ACC112 (cell line): Measurements from ENCODE around the gene ELAVL3.
A peak's percentile ranks its signal among the peaks of the same experiment; 100 is the strongest.

ENCODE experiments used
- H2AFZ ChIP-seq: fragments of 200-600 bp; sonication (generic); one replicate; pipeline ENCODE4 v1.6.0; 2017; ENCODE audit warnings: antibody characterized with exemption, low read length; ENCODE audit not compliant: unreplicated experiment
- H3K27ac ChIP-seq: fragments of 200-600 bp; sonication (generic); 2 replicates; pipeline ENCODE4 v1.5.1; 2014; ENCODE audit warnings: low read depth, mild to moderate bottlenecking, antibody characterized with exemption, low read length, moderate library complexity
- H3K27me3 ChIP-seq: fragments of 200-600 bp; sonication (generic); 2 replicates; pipeline ENCODE4 v1.6.1; 2014; ENCODE audit warnings: mild to moderate bottlenecking, antibody characterized with exemption, low read length, moderate library complexity, mixed read lengths; ENCODE audit not compliant: insufficient read depth
- H3K36me3 ChIP-seq: fragments of 200-600 bp; sonication (generic); 2 replicates; pipeline ENCODE4 v1.6.1; 2016; ENCODE audit warnings: mild to moderate bottlenecking, antibody characterized with exemption, low read length, moderate library complexity, mixed read lengths; ENCODE audit not compliant: insufficient read depth
- H3K4me1 ChIP-seq: fragments of 200-600 bp; sonication (generic); one replicate; pipeline ENCODE4 v1.6.1; 2016; ENCODE audit warnings: low read length, mixed read lengths; ENCODE audit not compliant: insufficient read depth, unreplicated experiment, control insufficient read depth
- H3K4me3 ChIP-seq: fragments of 200-600 bp; sonication (generic); 2 replicates; pipeline ENCODE4 v1.5.1; 2014; ENCODE audit warnings: mild to moderate bottlenecking, low read depth, low read length
- H3K79me2 ChIP-seq: fragments of 200-600 bp; sonication (generic); one replicate; pipeline ENCODE4 v1.6.0; 2016; ENCODE audit warnings: low read length; ENCODE audit not compliant: control insufficient read depth, unreplicated experiment, insufficient read depth

Gene ELAVL3

DNA sequence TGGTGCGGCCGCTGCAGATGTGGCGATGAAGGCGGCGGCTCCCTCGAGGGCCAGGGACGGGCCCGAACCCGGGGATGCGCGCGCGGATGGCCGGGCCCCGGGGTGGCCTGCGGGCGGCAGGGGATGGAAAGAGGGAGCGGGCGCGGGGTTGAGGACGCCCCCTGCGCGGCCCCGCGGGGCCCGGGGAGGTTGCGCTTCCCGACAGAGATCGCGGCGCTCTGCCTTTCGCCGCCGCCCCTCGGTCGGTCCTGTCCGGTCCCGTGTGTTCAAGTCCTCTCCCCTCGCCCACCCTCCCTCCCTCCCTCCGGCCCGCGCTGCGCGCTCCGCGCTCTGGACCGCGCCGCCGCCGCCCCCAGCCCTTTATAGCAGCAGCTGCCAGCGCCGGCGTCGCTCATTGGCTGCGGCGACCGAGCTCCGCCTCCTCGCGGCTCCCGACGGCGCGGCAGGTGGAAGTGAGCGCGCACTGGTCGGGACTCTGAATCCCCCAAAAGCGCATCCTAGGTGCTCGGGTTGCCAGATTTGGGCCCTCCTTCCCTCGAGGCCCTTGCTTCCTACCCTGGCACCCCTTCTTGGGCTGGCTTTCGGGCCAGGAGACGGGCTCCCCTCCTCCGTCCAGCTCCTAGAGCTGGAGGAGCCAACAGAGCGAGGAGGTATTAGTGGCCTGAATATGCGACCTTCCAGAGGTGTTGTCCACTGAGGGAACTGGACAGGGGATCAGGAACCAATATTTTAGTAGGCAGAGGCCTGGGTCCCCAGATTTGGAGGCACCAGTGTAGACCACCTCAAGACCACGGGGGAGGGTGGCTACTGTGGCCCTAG, at the start of gene ELAVL3:
Gene ELAVL3 (minus strand): TSS at position 332 of the 819 bp plus-strand sequence. CDS start 438 bp downstream, outside the sequence.
- H3K4me3 ChIP-seq, result peak within 1 kb of the TSS; percentile 76
- no peaks in the 10 kb centered on the region for H3K4me1 ChIP-seq
- H3K27ac ChIP-seq, result no peak within 1 kb of the TSS
- no peak within 1 kb of the TSS for H2AFZ ChIP-seq
- H3K79me2 ChIP-seq, result no peaks in the 10 kb centered on the region
- H3K36me3 ChIP-seq, result no peaks in the 10 kb centered on the region
- peaks cover 27% of the 10 kb centered on the region for H3K27me3 ChIP-seq

DNA sequence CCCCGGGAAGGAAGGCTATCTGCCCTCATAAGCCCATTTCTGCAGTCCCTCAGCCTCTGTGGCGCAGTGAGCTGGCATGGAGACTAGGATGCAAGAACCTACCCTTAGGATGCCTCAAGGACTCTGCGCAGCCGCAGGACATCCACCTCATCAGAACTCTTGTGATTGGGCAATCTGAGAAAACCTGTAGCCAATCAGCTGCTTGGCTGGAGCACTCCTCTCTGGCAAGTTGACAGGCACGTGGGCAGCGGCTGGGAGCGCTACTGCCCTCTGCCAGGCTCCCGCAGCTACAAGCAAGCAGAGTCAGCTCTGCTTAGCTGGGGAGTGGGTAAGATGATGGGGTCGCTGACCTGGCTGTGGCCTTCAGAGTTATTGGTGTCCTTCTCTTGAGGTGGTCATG, 49.6 kb upstream of the ELAVL3 start:
- Histone ChIP-seq H3K27ac (no peak overlapping the region), H3K4me3 (no peak overlapping the region), H2AFZ (no peak overlapping the region), H3K4me1 (peaks cover 15% of the 10 kb centered on the region), H3K27me3 (no peaks in the 10 kb centered on the region), H3K79me2 (no peaks in the 10 kb centered on the region), H3K36me3 (no peaks in the 10 kb centered on the region)

DNA sequence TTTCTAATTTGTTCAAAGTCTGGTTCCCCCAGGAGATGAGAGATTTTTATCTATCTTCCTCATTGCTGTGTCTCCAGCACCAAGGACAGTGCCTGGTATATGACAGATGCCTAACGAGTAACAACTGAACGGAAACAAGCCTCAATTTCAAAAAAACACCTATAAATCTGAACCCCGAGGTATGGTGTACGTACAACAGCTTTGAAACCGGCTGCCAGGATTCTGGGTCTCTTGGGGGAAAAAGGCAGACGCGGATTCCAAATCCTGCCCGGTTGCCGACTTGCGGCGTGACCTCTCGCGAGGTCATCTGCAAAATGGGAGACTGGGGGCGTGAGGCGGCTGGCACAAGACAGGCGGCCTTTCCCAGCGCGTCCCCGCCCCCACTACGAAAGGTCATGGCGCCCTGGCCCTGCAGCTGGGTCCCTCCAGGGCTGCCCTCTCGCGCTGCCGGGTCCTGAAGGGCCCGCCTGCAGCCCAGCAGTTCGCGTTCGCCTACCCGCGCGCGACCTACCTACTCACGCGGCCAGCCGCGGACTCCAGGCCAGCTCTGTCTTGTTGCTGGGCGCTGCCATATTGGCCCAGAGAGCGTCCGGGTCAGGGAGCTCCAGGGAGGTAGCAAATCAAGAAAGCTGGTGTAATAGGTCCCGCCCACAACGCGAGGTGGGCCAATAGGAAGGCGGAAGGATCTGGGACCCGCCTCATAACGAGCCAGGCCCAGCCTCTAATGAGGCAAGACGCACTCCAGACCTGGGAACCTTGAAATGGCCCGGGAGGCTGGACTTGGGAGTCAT, 47.9 kb upstream of the ELAVL3 start, which contains the start of gene ECSIT:
Gene ECSIT (minus strand): TSS at position 584 of the 791 bp plus-strand sequence. CDS start 9,964 bp downstream, outside the sequence.
- H3K27me3 ChIP-seq, result no peaks in the 10 kb centered on the region

DNA sequence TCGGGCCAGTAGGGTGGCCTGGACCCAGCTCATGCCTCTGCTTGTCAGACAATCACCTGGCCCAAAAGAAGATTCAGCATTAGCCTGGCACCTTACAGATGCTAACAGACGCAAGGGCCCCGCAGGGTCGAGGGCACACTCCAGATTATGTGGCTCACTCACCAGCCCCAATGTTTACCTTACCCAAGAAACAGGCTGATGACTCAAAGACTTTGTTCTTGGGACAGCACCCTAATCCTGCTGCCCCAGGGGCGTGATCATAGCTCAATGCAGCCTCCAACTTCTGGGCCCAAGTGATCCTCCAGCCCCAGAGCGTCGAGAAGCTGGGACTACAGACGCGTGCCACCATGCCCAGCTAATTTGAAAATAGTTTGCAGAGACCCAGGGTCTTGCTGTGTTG, 38.3 kb upstream of the ELAVL3 start:
- H3K27me3 ChIP-seq, result no peaks in the 10 kb centered on the region
- H3K4me3 ChIP-seq, result no peak overlapping the region
- H3K36me3 ChIP-seq, result no peaks in the 10 kb centered on the region
- no peak overlapping the region for H2AFZ ChIP-seq
- no peaks in the 10 kb centered on the region for H3K79me2 ChIP-seq
- H3K4me1 ChIP-seq, result no peaks in the 10 kb centered on the region
- H3K27ac ChIP-seq, result no peak overlapping the region

More for the DNA sequence above, 47.9 kb upstream of the ELAVL3 start, which contains the start of gene ECSIT:
- Histone ChIP-seq H3K4me1 (peaks cover 14% of the 10 kb centered on the region), H3K27ac (peak within 1 kb of the TSS; percentile 83), H3K79me2 (no peaks in the 10 kb centered on the region), H3K36me3 (no peaks in the 10 kb centered on the region), H3K4me3 (peak within 1 kb of the TSS; percentile 99), H2AFZ (peak within 1 kb of the TSS; percentile 73)

DNA sequence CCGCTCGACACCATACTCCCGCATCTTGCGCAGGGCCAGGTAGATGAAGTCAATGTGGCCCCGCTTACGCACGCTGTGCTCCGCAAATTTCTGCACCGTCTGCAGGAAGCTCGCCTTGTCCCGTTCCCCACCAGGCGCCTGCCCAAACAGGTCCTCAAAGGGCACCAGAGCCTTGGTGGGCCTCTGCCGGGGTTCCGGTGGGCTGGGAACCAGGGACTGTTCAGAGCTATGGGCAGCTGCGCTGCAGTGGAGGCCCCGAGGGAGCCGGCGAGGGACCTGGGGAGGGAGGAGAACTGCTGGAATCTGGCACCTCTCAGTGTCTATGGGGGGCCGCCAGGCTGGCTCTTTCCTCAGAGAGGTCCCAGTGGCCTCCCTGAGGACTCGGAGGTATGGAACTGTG, 33.1 kb upstream of the ELAVL3 start:
- H3K4me1 ChIP-seq, result no peaks in the 10 kb centered on the region
- H3K27ac ChIP-seq, result no peak overlapping the region
- no peaks in the 10 kb centered on the region for H3K36me3 ChIP-seq
- H3K4me3 ChIP-seq, result no peak overlapping the region
- no peaks in the 10 kb centered on the region for H3K79me2 ChIP-seq
- no peaks in the 10 kb centered on the region for H3K27me3 ChIP-seq
- no peak overlapping the region for H2AFZ ChIP-seq

DNA sequence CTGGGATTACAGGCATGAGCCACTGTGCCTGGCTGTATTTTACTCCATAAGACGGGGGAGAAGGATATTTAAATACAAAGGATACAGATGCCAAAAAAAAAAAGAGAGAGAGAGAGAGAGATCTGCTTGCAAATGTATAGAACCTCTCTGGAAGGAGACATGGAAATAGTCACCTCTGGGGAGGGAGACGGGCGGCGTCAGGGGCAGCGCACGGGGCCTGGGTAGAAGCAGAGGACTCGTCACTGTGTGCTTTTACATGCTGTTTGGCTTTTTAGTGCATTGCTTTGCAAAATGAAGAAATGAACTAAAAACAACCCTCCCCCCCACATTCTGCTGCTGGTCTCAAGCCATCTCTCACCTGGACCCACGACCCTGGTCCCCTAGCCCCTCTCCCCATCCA, 29.6 kb upstream of the ELAVL3 start:
- H3K4me3 ChIP-seq, result no peak overlapping the region
- no peaks in the 10 kb centered on the region for H3K27me3 ChIP-seq
- H3K27ac ChIP-seq, result no peak overlapping the region
- no peaks in the 10 kb centered on the region for H3K4me1 ChIP-seq
- no peaks in the 10 kb centered on the region for H3K36me3 ChIP-seq
- no peak overlapping the region for H2AFZ ChIP-seq
- H3K79me2 ChIP-seq, result no peaks in the 10 kb centered on the region

DNA sequence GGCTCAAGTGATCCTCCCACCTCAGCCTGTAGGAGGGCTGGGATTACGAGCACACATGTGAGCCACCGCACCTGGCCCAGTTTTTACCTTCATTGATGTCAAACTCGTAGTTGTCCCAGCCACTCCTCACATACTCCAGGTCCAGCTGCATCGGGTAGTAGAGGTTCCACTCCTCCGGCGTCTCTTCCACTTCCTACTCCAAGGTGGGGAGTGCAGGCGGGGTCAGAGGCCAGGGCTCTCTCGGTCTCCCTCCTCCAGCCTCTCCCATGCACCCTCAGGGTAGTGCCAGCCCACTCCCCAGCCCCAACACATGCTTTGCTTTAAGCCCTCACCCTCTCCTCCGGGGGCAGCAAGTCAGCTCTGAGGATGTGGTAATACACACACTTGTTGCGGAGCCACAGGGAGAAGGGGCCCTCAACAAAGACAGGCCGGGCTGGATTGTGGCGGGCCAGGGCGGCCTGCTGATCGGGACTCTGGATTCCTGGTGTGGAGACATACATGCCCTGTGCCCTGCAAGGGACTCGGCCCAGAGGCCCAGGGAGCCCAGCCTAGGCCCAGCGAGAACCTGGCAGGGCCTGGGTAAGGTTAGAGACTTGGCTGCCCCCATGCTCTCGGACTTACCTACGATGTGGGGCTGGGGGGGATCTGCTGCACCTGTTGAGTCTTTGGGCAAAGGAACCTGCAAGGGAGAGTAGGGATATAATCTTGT, 26.7 kb upstream of the ELAVL3 start:
- H3K27ac ChIP-seq, result no peak overlapping the region
- H3K27me3 ChIP-seq, result no peaks in the 10 kb centered on the region

DNA sequence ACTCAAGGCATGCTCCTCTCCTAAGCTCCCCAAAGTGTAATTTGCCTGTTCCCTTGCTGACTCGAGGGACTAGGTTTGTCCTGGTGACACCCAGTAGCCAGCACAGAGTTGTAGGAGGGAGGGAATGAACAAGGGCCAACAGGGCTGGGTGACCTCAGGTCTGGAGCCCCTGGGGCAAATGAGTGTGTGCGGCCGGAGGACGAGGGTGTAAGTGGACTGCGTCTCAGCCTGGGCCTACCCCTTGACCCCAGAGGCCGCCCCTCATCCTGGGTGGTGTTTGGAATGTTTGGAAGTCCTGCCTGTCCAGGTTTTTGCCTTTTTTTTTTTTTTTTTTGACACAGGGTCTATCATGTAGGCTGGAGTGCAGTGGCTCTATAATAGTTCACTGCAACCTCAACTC, 26.1 kb upstream of the ELAVL3 start:
- Histone ChIP-seq H3K4me1 (no peaks in the 10 kb centered on the region), H2AFZ (no peak overlapping the region), H3K79me2 (peaks cover 3% of the 10 kb centered on the region), H3K27ac (no peak overlapping the region), H3K4me3 (peak overlapping the region; percentile 92; the same call in 1 of the 2 replicates), H3K36me3 (no peaks in the 10 kb centered on the region), H3K27me3 (no peaks in the 10 kb centered on the region)

More for the DNA sequence above, 26.7 kb upstream of the ELAVL3 start:
- Histone ChIP-seq H3K4me3 (no peak overlapping the region), H3K79me2 (peaks cover 3% of the 10 kb centered on the region), H2AFZ (no peak overlapping the region), H3K4me1 (no peaks in the 10 kb centered on the region), H3K36me3 (no peaks in the 10 kb centered on the region)

DNA sequence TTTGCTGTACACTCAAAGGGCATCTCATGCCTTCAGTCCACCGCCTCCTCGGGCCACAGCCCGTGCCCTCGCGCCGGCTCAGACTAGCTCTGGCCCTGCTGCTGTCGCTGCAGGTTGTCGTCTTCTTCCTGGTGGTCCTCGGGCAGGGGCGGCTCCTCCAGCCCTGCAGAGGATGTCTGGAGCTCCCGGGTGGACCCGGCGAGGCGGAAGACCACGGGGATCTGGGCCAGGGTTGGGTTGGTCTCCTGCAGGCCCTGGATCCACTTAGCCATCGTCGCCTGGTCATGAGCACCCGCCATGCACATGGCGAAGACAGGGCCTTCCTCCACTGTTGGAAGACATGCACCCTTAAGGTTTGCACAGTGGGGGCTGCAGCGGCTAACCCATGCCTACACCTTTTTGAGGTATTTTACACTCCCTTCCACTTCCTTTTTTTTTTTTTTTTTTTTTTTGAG, 25.3 kb upstream of the ELAVL3 start:
- H3K36me3 ChIP-seq, result no peaks in the 10 kb centered on the region
- peaks cover 3% of the 10 kb centered on the region for H3K79me2 ChIP-seq
- no peaks in the 10 kb centered on the region for H3K27me3 ChIP-seq
- no peaks in the 10 kb centered on the region for H3K4me1 ChIP-seq
- H3K4me3 ChIP-seq, result peak overlapping the region; percentile 92
- H2AFZ ChIP-seq, result peak overlapping the region; percentile 95
- peak overlapping the region; percentile 86 for H3K27ac ChIP-seq

DNA sequence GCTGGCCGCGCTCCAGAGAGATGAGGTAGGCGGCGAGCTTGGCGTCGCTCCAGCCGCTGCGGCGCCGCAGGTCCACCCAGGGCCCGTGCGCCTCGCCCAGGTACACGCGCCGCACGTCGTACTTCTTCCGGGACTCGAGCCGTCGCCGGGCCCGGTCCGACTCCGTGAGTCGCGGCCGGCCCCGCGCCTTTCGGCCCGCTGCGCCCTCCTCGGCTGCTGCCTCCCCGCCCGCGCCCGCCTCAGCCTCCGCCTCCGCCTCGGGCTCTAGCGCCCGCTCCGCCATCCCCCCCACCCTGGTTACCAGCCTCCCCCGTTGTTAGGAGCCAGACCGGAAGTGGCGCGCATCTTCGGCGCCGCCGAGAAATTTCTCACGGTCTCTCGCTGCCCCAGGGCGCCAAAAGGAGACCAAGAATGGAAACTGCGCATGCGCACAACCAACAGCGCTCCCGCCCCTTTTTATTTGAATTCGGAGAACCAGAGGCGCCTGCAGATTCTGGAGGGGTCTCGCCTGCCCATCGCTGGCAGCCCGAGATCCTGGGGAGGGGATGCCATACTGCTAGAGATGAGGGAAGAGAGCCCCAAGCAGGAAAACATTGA, 24.8 kb upstream of the ELAVL3 start, which contains the start of gene ZNF653:
Gene ZNF653 (minus strand): TSS at position 336 of the 597 bp plus-strand sequence. CDS start 53 bp downstream, at position 283.
- Histone ChIP-seq H3K79me2 (peaks cover 3% of the 10 kb centered on the region), H3K4me1 (no peaks in the 10 kb centered on the region), H3K36me3 (no peaks in the 10 kb centered on the region), H2AFZ (peak within 1 kb of the TSS; percentile 95), H3K27me3 (no peaks in the 10 kb centered on the region), H3K4me3 (peak within 1 kb of the TSS; percentile 92), H3K27ac (peak within 1 kb of the TSS; percentile 86)
